IMR-90 (cell line): ENCODE results near the gene EREG.

ENCODE experiments used
- BHLHE40 ChIP-seq: fragments of 150-350 bp; IDR thresholded peaks from 2 replicates; pipeline ENCODE4 v1.6.1; 2016; ENCODE audit warnings: mild to moderate bottlenecking, low read depth, low read length
- CTCF ChIP-seq: conservative IDR thresholded peaks from 2 replicates; pipeline ENCODE4 v1.5.1; 2012; ENCODE audit warnings: mild to moderate bottlenecking, low read depth, low read length, improper control_type of control experiment
- FOS ChIP-seq: fragments of 150-350 bp; IDR thresholded peaks from 2 replicates; pipeline ENCODE4 v1.6.1; 2016; ENCODE audit warnings: low read depth, low read length
- MAZ ChIP-seq: IDR thresholded peaks from 2 replicates; pipeline ENCODE4 v1.6.1; 2012; ENCODE audit warnings: low read depth, mild to moderate bottlenecking, low read length, improper control_type of control experiment, moderate library complexity, borderline replicate concordance
- POLR2A ChIP-seq: IDR thresholded peaks from 2 replicates; pipeline ENCODE4 v1.6.1; 2012; ENCODE audit warnings: mild to moderate bottlenecking, low read depth, low read length
- RAD21 ChIP-seq: IDR thresholded peaks from 2 replicates; pipeline ENCODE4 v1.6.1; 2012; ENCODE audit warnings: low read length, improper control_type of control experiment
- RCOR1 ChIP-seq: IDR thresholded peaks from 2 replicates; pipeline ENCODE4 v1.6.1; 2012; ENCODE audit warnings: mild to moderate bottlenecking, low read length, improper control_type of control experiment; ENCODE audit not compliant: insufficient replicate concordance
- SMC3 ChIP-seq: fragments of 150-350 bp; IDR thresholded peaks from 2 replicates; pipeline ENCODE4 v1.6.1; 2016; ENCODE audit warnings: low read depth, mild to moderate bottlenecking, antibody characterized with exemption, low read length, moderate library complexity
- TF ChIP-seq, protein P1 (sequence below): fragments of 150-350 bp; IDR thresholded peaks from 2 replicates; pipeline ENCODE4 v1.6.1; 2017; ENCODE audit warnings: mild to moderate bottlenecking, antibody characterized with exemption, low read length, low read depth

GRCh38 chr4:74367656-74368290 lies 2.8 kb downstream of the EREG start:
- TF ChIP-seq, protein P1, sequence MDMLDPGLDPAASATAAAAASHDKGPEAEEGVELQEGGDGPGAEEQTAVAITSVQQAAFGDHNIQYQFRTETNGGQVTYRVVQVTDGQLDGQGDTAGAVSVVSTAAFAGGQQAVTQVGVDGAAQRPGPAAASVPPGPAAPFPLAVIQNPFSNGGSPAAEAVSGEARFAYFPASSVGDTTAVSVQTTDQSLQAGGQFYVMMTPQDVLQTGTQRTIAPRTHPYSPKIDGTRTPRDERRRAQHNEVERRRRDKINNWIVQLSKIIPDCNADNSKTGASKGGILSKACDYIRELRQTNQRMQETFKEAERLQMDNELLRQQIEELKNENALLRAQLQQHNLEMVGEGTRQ, result no peak
- TF ChIP-seq POLR2A (no peak), RCOR1 (no peak), RAD21 (no peak), CTCF (no peak), MAZ (no peak), SMC3 (no peak), FOS (no peak), BHLHE40 (no peak)
